Measurements from ENCODE around the gene GTF2F2. TPM values are rescaled to one million over a fixed set of nuclear protein-coding genes. Genes with fewer than 3 reads are reported as not detected.

Gene GTF2F2
- total RNA-seq, 2 experiments from 2014 or later = 20.1 to 25.1 TPM

GRCh38 chr13:45314822-45315221 is 194.5 kb downstream of the GTF2F2 start:
- H4K20me1 ChIP-seq (ENCODE audit: insufficient read depth, low read length) = no peaks in the 10 kb centered on the region
- H3K79me2 ChIP-seq (ENCODE audit: insufficient read depth, low read depth, low read length) = no peaks in the 10 kb centered on the region
- no peak overlapping the region for H2AFZ ChIP-seq (ENCODE audit: low read length)

GRCh38 chr13:45315520-45316167 is 195.3 kb downstream of the GTF2F2 start:
- Histone ChIP-seq H3K4me3 (ENCODE audit: low read depth, low read length, poor library complexity, severe bottlenecking) (no peak overlapping the region), H3K9me3 (ENCODE audit: low read length) (no peaks in the 10 kb centered on the region), H2AFZ (ENCODE audit: low read length) (no peak overlapping the region), H3K4me1 (ENCODE audit: insufficient read depth, low read length, poor library complexity, severe bottlenecking) (peaks cover 3% of the 10 kb centered on the region), H3K27ac (ENCODE audit: low read depth, low read length, poor library complexity, severe bottlenecking) (no peak overlapping the region), H3K36me3 (ENCODE audit: insufficient read depth, low read length) (no peaks in the 10 kb centered on the region), H3K79me2 (ENCODE audit: insufficient read depth, low read depth, low read length) (no peaks in the 10 kb centered on the region), H3K4me2 (ENCODE audit: low read length) (no peak overlapping the region), H3K9me2 (ENCODE audit: insufficient read depth, low read length) (no peaks in the 10 kb centered on the region), H4K20me1 (ENCODE audit: insufficient read depth, low read length) (no peaks in the 10 kb centered on the region)
- intact Hi-C loops (cut with micrococcal nuclease; ENCODE audit: unreplicated experiment) = no loop called here
- DNase-seq (ENCODE audit: low spot score) = no peak
- no peak for TF ChIP-seq CTCF (conservative IDR thresholded peaks at IDR 0.05; ENCODE audit: low read length)
- no peak for TF ChIP-seq EZH2phosphoT487 (IDR thresholded peaks at IDR 0.05; ENCODE audit: borderline replicate concordance, low read depth, low read length)
- CTCF ChIA-PET (ENCODE audit: unreplicated experiment) = no interaction called here
- POLR2A ChIA-PET = no interaction called here
- BruUV-seq (replicated peaks) = no TSS peak

More at GRCh38 chr13:45314822-45315221, 194.5 kb downstream of the GTF2F2 start:
- ChIA-PET CTCF (ENCODE audit: unreplicated experiment) (no interaction called here), POLR2A (interaction anchor here (0.6 to 0.7 kb wide), 2 partner anchors 174 to 345 kb away, joined by 3 to 4 read pairs; no protein-coding TSS in a partner anchor)
- Histone ChIP-seq H3K36me3 (ENCODE audit: insufficient read depth, low read length) (no peaks in the 10 kb centered on the region), H3K4me1 (ENCODE audit: insufficient read depth, low read length, poor library complexity, severe bottlenecking) (peaks cover 6% of the 10 kb centered on the region), H3K27ac (ENCODE audit: low read depth, low read length, poor library complexity, severe bottlenecking) (no peak overlapping the region), H3K4me2 (ENCODE audit: low read length) (no peak overlapping the region), H3K9me3 (ENCODE audit: low read length) (no peaks in the 10 kb centered on the region), H3K9me2 (ENCODE audit: insufficient read depth, low read length) (no peaks in the 10 kb centered on the region), H3K4me3 (ENCODE audit: low read depth, low read length, poor library complexity, severe bottlenecking) (no peak overlapping the region)
- TF ChIP-seq CTCF (conservative IDR thresholded peaks at IDR 0.05; ENCODE audit: low read length) (no peak), EZH2phosphoT487 (IDR thresholded peaks at IDR 0.05; ENCODE audit: borderline replicate concordance, low read depth, low read length) (no peak)
- BruUV-seq (replicated peaks) = no TSS peak
- intact Hi-C loops (cut with micrococcal nuclease; ENCODE audit: unreplicated experiment) = no loop called here
- DNase-seq (ENCODE audit: low spot score) = no peak

- intact Hi-C loops (cut with micrococcal nuclease; ENCODE audit: unreplicated experiment) = no loop called here
- Histone ChIP-seq H3K27ac (ENCODE audit: low read depth, low read length, poor library complexity, severe bottlenecking) (no peak overlapping the region), H3K36me3 (ENCODE audit: insufficient read depth, low read length) (no peaks in the 10 kb centered on the region), H3K4me2 (ENCODE audit: low read length) (no peak overlapping the region), H2AFZ (ENCODE audit: low read length) (no peak overlapping the region), H3K9me3 (ENCODE audit: low read length) (no peaks in the 10 kb centered on the region), H3K79me2 (ENCODE audit: insufficient read depth, low read depth, low read length) (no peaks in the 10 kb centered on the region), H3K4me3 (ENCODE audit: low read depth, low read length, poor library complexity, severe bottlenecking) (no peak overlapping the region), H4K20me1 (ENCODE audit: insufficient read depth, low read length) (no peaks in the 10 kb centered on the region), H3K4me1 (ENCODE audit: insufficient read depth, low read length, poor library complexity, severe bottlenecking) (no peaks in the 10 kb centered on the region), H3K9me2 (ENCODE audit: insufficient read depth, low read length) (no peaks in the 10 kb centered on the region)
- ChIA-PET CTCF (ENCODE audit: unreplicated experiment) (no interaction called here), POLR2A (interaction anchor here (0.8 kb wide), 1 partner anchor 79 kb away, joined by 6 read pairs; no protein-coding TSS in a partner anchor)
- BruUV-seq (replicated peaks) = no TSS peak
- no peak for TF ChIP-seq CTCF (conservative IDR thresholded peaks at IDR 0.05; ENCODE audit: low read length)
- TF ChIP-seq EZH2phosphoT487 (IDR thresholded peaks at IDR 0.05; ENCODE audit: borderline replicate concordance, low read depth, low read length) = no peak
- no peak for DNase-seq (ENCODE audit: low spot score)
These were observed 196.0 kb downstream of the GTF2F2 start for GRCh38 chr13:45316338-45316737.
